ENCODE data around the gene DLX1. TPM values are rescaled to one million over a fixed set of nuclear protein-coding genes. Genes with fewer than 3 reads are reported as not detected.

DLX1 gene
- total and polyA plus RNA-seq, 9 of the 15 experiments (the other 6 are each of a cell fraction or from before 2014, with no cell fraction given), result 1.9 to 26.2 (median 9.6) TPM

DNA sequence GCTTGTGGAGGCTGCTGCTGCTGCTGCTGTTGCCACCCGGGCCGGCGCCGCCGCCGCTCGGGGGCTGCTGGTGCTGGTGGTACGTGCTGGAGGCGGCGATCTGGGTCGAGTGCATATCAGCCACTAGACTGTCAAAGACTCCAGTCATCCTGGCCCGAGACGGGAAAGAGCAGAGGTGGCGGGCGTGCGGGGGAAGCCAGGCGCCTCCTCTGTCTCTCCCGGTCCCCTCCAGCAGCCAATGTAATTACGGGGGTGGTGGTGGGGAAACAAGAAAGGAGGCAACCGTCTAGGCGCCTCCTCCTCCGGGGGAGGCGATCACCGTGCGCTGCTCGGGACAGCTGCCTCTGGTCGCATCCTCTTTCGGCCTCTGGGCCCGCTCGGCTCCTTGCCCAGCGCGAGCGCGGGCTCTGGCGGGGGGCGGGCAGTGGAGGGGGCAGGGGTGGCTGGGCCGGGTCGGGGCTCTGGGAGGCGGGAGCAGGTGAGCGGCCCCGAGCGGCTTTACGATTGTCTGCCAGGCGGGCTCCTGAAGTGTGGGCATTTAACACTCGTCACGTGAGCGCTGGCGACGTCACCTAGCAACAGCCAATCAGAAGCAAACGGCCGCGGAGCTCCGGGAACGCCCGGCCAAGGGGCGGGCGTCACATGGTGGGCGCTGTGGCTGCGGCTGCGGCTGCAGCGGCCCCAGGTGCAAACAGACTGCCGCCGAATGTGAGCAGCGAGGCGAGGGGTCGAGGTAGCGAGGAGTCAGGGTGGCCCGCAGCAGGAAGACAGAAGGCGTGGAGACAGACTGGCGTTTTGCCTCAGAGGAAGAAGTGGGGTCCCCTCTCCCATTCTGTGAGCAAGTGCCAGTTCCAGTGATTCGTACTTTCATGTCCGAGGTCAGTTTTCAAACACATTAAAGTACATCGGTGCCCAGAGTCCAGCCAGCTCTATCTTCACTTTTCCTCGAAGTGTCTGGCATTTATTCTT lies 17.4 kb downstream of the DLX1 start, which contains the start of gene DLX2 (continued):
- TF ChIP-seq, protein P1, sequence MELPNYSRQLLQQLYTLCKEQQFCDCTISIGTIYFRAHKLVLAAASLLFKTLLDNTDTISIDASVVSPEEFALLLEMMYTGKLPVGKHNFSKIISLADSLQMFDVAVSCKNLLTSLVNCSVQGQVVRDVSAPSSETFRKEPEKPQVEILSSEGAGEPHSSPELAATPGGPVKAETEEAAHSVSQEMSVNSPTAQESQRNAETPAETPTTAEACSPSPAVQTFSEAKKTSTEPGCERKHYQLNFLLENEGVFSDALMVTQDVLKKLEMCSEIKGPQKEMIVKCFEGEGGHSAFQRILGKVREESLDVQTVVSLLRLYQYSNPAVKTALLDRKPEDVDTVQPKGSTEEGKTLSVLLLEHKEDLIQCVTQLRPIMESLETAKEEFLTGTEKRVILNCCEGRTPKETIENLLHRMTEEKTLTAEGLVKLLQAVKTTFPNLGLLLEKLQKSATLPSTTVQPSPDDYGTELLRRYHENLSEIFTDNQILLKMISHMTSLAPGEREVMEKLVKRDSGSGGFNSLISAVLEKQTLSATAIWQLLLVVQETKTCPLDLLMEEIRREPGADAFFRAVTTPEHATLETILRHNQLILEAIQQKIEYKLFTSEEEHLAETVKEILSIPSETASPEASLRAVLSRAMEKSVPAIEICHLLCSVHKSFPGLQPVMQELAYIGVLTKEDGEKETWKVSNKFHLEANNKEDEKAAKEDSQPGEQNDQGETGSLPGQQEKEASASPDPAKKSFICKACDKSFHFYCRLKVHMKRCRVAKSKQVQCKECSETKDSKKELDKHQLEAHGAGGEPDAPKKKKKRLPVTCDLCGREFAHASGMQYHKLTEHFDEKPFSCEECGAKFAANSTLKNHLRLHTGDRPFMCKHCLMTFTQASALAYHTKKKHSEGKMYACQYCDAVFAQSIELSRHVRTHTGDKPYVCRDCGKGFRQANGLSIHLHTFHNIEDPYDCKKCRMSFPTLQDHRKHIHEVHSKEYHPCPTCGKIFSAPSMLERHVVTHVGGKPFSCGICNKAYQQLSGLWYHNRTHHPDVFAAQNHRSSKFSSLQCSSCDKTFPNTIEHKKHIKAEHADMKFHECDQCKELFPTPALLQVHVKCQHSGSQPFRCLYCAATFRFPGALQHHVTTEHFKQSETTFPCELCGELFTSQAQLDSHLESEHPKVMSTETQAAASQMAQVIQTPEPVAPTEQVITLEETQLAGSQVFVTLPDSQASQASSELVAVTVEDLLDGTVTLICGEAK (IDR thresholded peaks at IDR 0.05), result 0 out of 2 replicates have a peak, but pooled peaks have one; percentile 26
- TF ChIP-seq, protein P1 (CRISPR knock-in tag; IDR thresholded peaks at IDR 0.05), result no peak
- peak in 1 of 2 experiments; percentile 50; a peak in 2 of 4 replicates for TF ChIP-seq RAD21 (CRISPR knock-in tag; conservative IDR thresholded peaks at IDR 0.05 in 1 of 2, IDR thresholded peaks at IDR 0.05 in 1 of 2)
- TF ChIP-seq, protein P2, sequence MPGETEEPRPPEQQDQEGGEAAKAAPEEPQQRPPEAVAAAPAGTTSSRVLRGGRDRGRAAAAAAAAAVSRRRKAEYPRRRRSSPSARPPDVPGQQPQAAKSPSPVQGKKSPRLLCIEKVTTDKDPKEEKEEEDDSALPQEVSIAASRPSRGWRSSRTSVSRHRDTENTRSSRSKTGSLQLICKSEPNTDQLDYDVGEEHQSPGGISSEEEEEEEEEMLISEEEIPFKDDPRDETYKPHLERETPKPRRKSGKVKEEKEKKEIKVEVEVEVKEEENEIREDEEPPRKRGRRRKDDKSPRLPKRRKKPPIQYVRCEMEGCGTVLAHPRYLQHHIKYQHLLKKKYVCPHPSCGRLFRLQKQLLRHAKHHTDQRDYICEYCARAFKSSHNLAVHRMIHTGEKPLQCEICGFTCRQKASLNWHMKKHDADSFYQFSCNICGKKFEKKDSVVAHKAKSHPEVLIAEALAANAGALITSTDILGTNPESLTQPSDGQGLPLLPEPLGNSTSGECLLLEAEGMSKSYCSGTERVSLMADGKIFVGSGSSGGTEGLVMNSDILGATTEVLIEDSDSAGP (CRISPR knock-in tag; IDR thresholded peaks at IDR 0.05), result no peak
- TF ChIP-seq, protein P3, sequence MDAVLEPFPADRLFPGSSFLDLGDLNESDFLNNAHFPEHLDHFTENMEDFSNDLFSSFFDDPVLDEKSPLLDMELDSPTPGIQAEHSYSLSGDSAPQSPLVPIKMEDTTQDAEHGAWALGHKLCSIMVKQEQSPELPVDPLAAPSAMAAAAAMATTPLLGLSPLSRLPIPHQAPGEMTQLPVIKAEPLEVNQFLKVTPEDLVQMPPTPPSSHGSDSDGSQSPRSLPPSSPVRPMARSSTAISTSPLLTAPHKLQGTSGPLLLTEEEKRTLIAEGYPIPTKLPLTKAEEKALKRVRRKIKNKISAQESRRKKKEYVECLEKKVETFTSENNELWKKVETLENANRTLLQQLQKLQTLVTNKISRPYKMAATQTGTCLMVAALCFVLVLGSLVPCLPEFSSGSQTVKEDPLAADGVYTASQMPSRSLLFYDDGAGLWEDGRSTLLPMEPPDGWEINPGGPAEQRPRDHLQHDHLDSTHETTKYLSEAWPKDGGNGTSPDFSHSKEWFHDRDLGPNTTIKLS (IDR thresholded peaks at IDR 0.05; ENCODE audit: borderline replicate concordance, low read depth), result peak; percentile 22; the same call in 1 of the 2 replicates
- TF ChIP-seq E2F3 (CRISPR knock-in tag; IDR thresholded peaks at IDR 0.05), result no peak
- 0 out of 4 replicates have a peak, but pooled peaks of 1 of the 2 experiments have one; percentile 10 for TF ChIP-seq NONO (IDR thresholded peaks at IDR 0.05; ENCODE audit: low read depth in 2 of 2, low read length in 1 of 2)
- no peak for TF ChIP-seq ZNF3 (CRISPR knock-in tag; IDR thresholded peaks at IDR 0.05)
- TF ChIP-seq POLR3G (IDR thresholded peaks at IDR 0.05; ENCODE audit: extremely low read depth, insufficient read length, insufficient replicate concordance), result no peak
- peak; percentile 87 for TF ChIP-seq RBM25 (IDR thresholded peaks at IDR 0.05; ENCODE audit: low read depth, low read length, severe bottlenecking)
- peak; percentile 93 for TF ChIP-seq L3MBTL2 (IDR thresholded peaks at IDR 0.05)
- TF ChIP-seq ZBTB7A (IDR thresholded peaks at IDR 0.05; ENCODE audit: borderline replicate concordance, control insufficient read depth, low read depth, low read length), result peak; percentile 65; the same call in 1 of the 2 replicates
- 0 out of 4 replicates have a peak, but pooled peaks of 1 of the 2 experiments have one; percentile 14 for TF ChIP-seq TRIM24 (IDR thresholded peaks at IDR 0.05)

Measured in K562 (cell line).